Tibial nerve (tissue), 4 donors: ENCODE measurements around the gene AGAP9.
"Not testable (repeated sequence)": the region's sequence is repeated elsewhere in the genome, so short reads cannot be mapped to it uniquely, and the experiment has no call there.

Experiments used
- CTCF ChIP-seq, 5 experiments: fragments of 200-600 bp in 3 of 5; fragments of 450-650 bp in 2 of 5; sonication (generic) in 3 of 5; IDR thresholded peaks; one replicate each; pipeline ENCODE4 v1.5.1; 2016 to 2019; ENCODE audit warnings: antibody characterized with exemption in 5 of 5, mild to moderate bottlenecking in 3 of 5, moderate library complexity in 2 of 5
- EP300 ChIP-seq, 2 donors: sonication (generic); formaldehyde crosslinking; IDR thresholded peaks; one replicate each; pipeline ENCODE4 v1.6.1; 2017; ENCODE audit warnings: antibody characterized with exemption in 2 of 2, mild to moderate bottlenecking in 1 of 2

GRCh38 chr10:47477078-47477477 is 46.4 kb downstream of the AGAP9 start:
- not testable (repeated sequence) for TF ChIP-seq EP300, CTCF (IDR thresholded peaks at IDR 0.05)
